AG04450 (cell line): ENCODE results near the gene STPG3. TPM values are rescaled to one million over a fixed set of nuclear protein-coding genes. Genes with fewer than 3 reads are reported as not detected.
"Not testable (repeated sequence)": the region's sequence is repeated elsewhere in the genome, so short reads cannot be mapped to it uniquely, and the experiment has no call there.

ENCODE experiments used
- CTCF ChIA-PET: fragments of 300-600, 350-600 bp; formaldehyde crosslinking; extraction: SDS; loops from one replicate; lab custom pipeline; 2022; ENCODE audit warnings: antibody characterized with exemption, inconsistent platforms; lab: Charles Lee
- POLR2A ChIA-PET: fragments of 350-600 bp; formaldehyde crosslinking; extraction: SDS; loops from one replicate; lab custom pipeline; 2021; ENCODE audit warnings: antibody characterized with exemption, inconsistent platforms; lab: Yijun Ruan, JAX
- DNase-seq: peaks from one replicate; pipeline ENCODE4 v3.0.0-alpha.2; 2011; ENCODE audit warnings: low read depth, low spot score
- H3K27ac ChIP-seq: one replicate; pipeline ENCODE4 v1.5.1; 2012; ENCODE audit warnings: low read depth, low read length, control low read depth
- H3K27me3 ChIP-seq: one replicate; pipeline ENCODE4 v1.6.0; 2012; ENCODE audit warnings: low read length; ENCODE audit not compliant: control insufficient read depth, insufficient read depth
- H3K4me3 ChIP-seq: 2 replicates; pipeline ENCODE4 v1.5.1; 2011; ENCODE audit warnings: mild to moderate bottlenecking, low read depth, low read length, control low read depth
- H3K9me3 ChIP-seq: 2 replicates; pipeline ENCODE4 v1.5.1; 2012; ENCODE audit warnings: low read length; ENCODE audit not compliant: control insufficient read depth, insufficient read depth
- CTCF ChIP-seq: IDR thresholded peaks from 2 replicates; pipeline ENCODE4 v1.5.1; 2011; ENCODE audit warnings: low read depth, low read length, control low read depth, inconsistent platforms
- polyA plus RNA-seq: library from polyadenylated mRNA; depleted of rRNA; stranded (reverse); fragments of >200 nt; gene quantifications from 2 replicates; pipeline ENCODE4 v1.2.3, GENCODE V29; 2011

STPG3 gene
- polyA plus RNA-seq, 1 experiment: not detected

- Histone ChIP-seq H3K27ac (peak overlapping the region; percentile 31), H3K9me3 (no peaks in the 10 kb centered on the region; the same call in 1 of the 2 replicates), H3K27me3 (no peaks in the 10 kb centered on the region), H3K4me3 (peak overlapping the region; percentile 96)
- POLR2A ChIA-PET: interaction anchor here (0.8 to 8.8 kb wide), 3 partner anchors 10 to 167 kb away, joined by 3 to 146 read pairs (median 3); partner anchors contain the start of genes EXD3, NOXA1 and TUBB4B
- TF ChIP-seq CTCF: no peak
- CTCF ChIA-PET: interaction anchor here (1.3 to 1.7 kb wide), 2 partner anchors 19 to 167 kb away, joined by 3 to 7 read pairs; partner anchors contain the start of gene EXD3
- DNase-seq: no peak
These were observed 5.3 kb downstream of the STPG3 start for GRCh38 chr9:137256362-137256761.

- Histone ChIP-seq H3K27ac (no peak overlapping the region), H3K27me3 (no peaks in the 10 kb centered on the region), H3K9me3 (no peaks in the 10 kb centered on the region; the same call in 1 of the 2 replicates), H3K4me3 (peak overlapping the region; percentile 96)
- CTCF ChIA-PET: interaction anchor here (1.3 to 1.7 kb wide), 2 partner anchors 20 to 166 kb away, joined by 3 to 7 read pairs; partner anchors contain the start of gene EXD3
- POLR2A ChIA-PET: interaction anchor here (0.8 to 8.8 kb wide), 3 partner anchors 9 to 166 kb away, joined by 3 to 146 read pairs (median 3); partner anchors contain the start of genes EXD3, NOXA1 and TUBB4B
- no peak for TF ChIP-seq CTCF
- no peak for DNase-seq
These were observed 5.8 kb downstream of the STPG3 start for GRCh38 chr9:137256856-137257255.

GRCh38 chr9:137262173-137262908 is 11.3 kb downstream of the STPG3 start:
- POLR2A ChIA-PET: interaction anchor here (2.4 kb wide), 1 partner anchor 22 kb away, joined by 14 read pairs; the partner anchor contains the start of gene TUBB4B
- H3K27ac ChIP-seq, DNase-seq, H3K9me3 ChIP-seq, H3K4me3 ChIP-seq, H3K27me3 ChIP-seq: not testable (repeated sequence)
- peak; percentile 42; the same call in 1 of the 2 replicates for TF ChIP-seq CTCF
- CTCF ChIA-PET: interaction anchor here (1.0 kb wide), 1 partner anchor 26 kb away, joined by 3 read pairs; no protein-coding TSS in a partner anchor

- Histone ChIP-seq H3K27ac (no peak overlapping the region), H3K4me3 (no peak overlapping the region), H3K27me3 (no peaks in the 10 kb centered on the region), H3K9me3 (no peaks in the 10 kb centered on the region; the same call in 1 of the 2 replicates)
- TF ChIP-seq CTCF: no peak
- CTCF ChIA-PET: no interaction called here
- POLR2A ChIA-PET: no interaction called here
- no peak for DNase-seq
These were observed 11.8 kb downstream of the STPG3 start for GRCh38 chr9:137262909-137263285.

- H3K27me3 ChIP-seq: no peaks in the 10 kb centered on the region
- no peak for DNase-seq
- H3K27ac ChIP-seq: no peak overlapping the region
- no peaks in the 10 kb centered on the region; the same call in 1 of the 2 replicates for H3K9me3 ChIP-seq
- ChIA-PET POLR2A (no interaction called here), CTCF (no interaction called here)
- TF ChIP-seq CTCF: no peak
- H3K4me3 ChIP-seq: no peak overlapping the region
These were observed 12.4 kb downstream of the STPG3 start for GRCh38 chr9:137263506-137263905.
